ENCODE measurements around the gene MAP1LC3B2. TPM values are rescaled to one million over a fixed set of nuclear protein-coding genes. Genes with fewer than 3 reads are reported as not detected.

Gene MAP1LC3B2
- total and polyA plus RNA-seq, 10 of the 15 experiments (the other 5 are each of a cell fraction or from before 2014, with no cell fraction given), result 0.23 to 2.7 (median 0.72) TPM; not detected in 3

- no peak overlapping the region for H3K9ac ChIP-seq (ENCODE audit: control insufficient read depth, insufficient read depth, low read length)
- H3K4me2 ChIP-seq (ENCODE audit: control insufficient read depth, insufficient read depth), result no peak overlapping the region
- no peaks in the 10 kb centered on the region for H3K4me1 ChIP-seq (ENCODE audit: control insufficient read depth, insufficient read depth, low read length)
- SMC1A ChIA-PET (ENCODE audit: uncharacterized antibody, unreplicated experiment), result no interaction called here
- POLR2A ChIA-PET, result no interaction called here
- RAD21 ChIA-PET (ENCODE audit: unreplicated experiment), result interaction anchor here (0.6 kb wide), 1 partner anchor 58 kb away, joined by 7 read pairs; no protein-coding TSS in a partner anchor
- peaks cover 4% of the 10 kb centered on the region in 2 experiments; a peak in 3 of 4 replicates for H3K27me3 ChIP-seq (replicated peaks in 1 of 2; ENCODE audit: control insufficient read depth in 2 of 2, insufficient read depth in 2 of 2, low read length in 1 of 2)
- TF ChIP-seq YBX1 (IDR thresholded peaks at IDR 0.05), result no peak
- no peak for TF ChIP-seq SIX5 (IDR thresholded peaks at IDR 0.05; ENCODE audit: low read depth, low read length, severe bottlenecking)
- no peak for TF ChIP-seq ZNF24 (IDR thresholded peaks at IDR 0.05)
- TF ChIP-seq PML (IDR thresholded peaks at IDR 0.05; ENCODE audit: low read length), result no peak
- TF ChIP-seq ASH2L (IDR thresholded peaks at IDR 0.05; ENCODE audit: borderline replicate concordance, low read depth), result no peak
- no peak for TF ChIP-seq ZBTB33 (IDR thresholded peaks at IDR 0.05)
- TF ChIP-seq CREM (IDR thresholded peaks at IDR 0.05; ENCODE audit: low read depth), result no peak
- no peak for TF ChIP-seq PBX3 (IDR thresholded peaks at IDR 0.05; ENCODE audit: insufficient replicate concordance, low read depth, low read length)
- no peak for TF ChIP-seq BMI1 (IDR thresholded peaks at IDR 0.05; ENCODE audit: borderline replicate concordance)
- no peak for TF ChIP-seq RBBP5 (conservative IDR thresholded peaks at IDR 0.05)
- no peak for TF ChIP-seq RAD51 (IDR thresholded peaks at IDR 0.05)
- no peak for TF ChIP-seq ATF2 (IDR thresholded peaks at IDR 0.05; ENCODE audit: low read length)
- TF ChIP-seq BCL3 (IDR thresholded peaks at IDR 0.05; ENCODE audit: borderline replicate concordance, insufficient read depth, low read depth, low read length, poor library complexity, severe bottlenecking), result no peak
- TF ChIP-seq BCLAF1 (IDR thresholded peaks at IDR 0.05), result no peak
- CTCF ChIA-PET, result no interaction called here
- DNase-seq (ENCODE audit: low read depth, low spot score) (no peak), FAIRE-seq (no peak), ATAC-seq (no peak)
- no peak overlapping the region for H2AFZ ChIP-seq (ENCODE audit: control insufficient read depth, low read depth, low read length)
- H4K20me1 ChIP-seq (ENCODE audit: control insufficient read depth, insufficient read depth), result 0 out of 2 replicates have a peak, but pooled peaks cover 3% of the 10 kb centered on the region
- no peak overlapping the region for H3K4me3 ChIP-seq
- no peak overlapping the region for H3K27ac ChIP-seq (ENCODE audit: control insufficient read depth, insufficient read depth)
- in situ Hi-C loops (cut with MboI) (no loop called here), intact Hi-C loops (cut with micrococcal nuclease; ENCODE audit: unreplicated experiment) (no loop called here)
- BruUV-seq (replicated peaks), result no TSS peak
- H3K36me3 ChIP-seq (ENCODE audit: control insufficient read depth in 2 of 2, insufficient read depth in 2 of 2, low read length in 1 of 2), result no peaks in the 10 kb centered on the region
- no peaks in the 10 kb centered on the region; the same call in 2 of the 3 replicates for H3K9me3 ChIP-seq (replicated peaks; ENCODE audit: control insufficient read depth, insufficient read depth, low read length)
- no peaks in the 10 kb centered on the region for H3K79me2 ChIP-seq (ENCODE audit: control insufficient read depth, insufficient read depth, low read length)
- WGBS (ENCODE audit: insufficient coverage, insufficient replicate concordance, low lambda C conversion rate, missing lambda C conversion rate), result 52% methylated on average over 12 of the region's 12 CpGs
Observed at GRCh38 chr12:116616536-116617248, 57.5 kb downstream of the MAP1LC3B2 start.
